GM18861 (cell line): ENCODE measurements around the gene AXL.
"Not testable (repeated sequence)": the region's sequence is repeated elsewhere in the genome, so short reads cannot be mapped to it uniquely, and the experiment has no call there.

ENCODE experiments used
- ATAC-seq: cut with Tn5 transposase; IDR thresholded peaks from one replicate; pipeline ENCODE4 v1.9.1; 2021; ENCODE audit not compliant: unreplicated experiment

AXL gene

GRCh38 chr19:41218615-41219507 lies at the start of gene AXL:
Gene AXL (plus strand): TSS chr19:41219223. CDS start chr19:41219393, 170 bp downstream.
- no peak for ATAC-seq

- no peak for ATAC-seq
These were observed 46.5 kb upstream of the AXL start for GRCh38 chr19:41172297-41173164.

GRCh38 chr19:41174297-41174928 lies 44.6 kb upstream of the AXL start:
- ATAC-seq: no peak

- no peak for ATAC-seq
These were observed 42.9 kb upstream of the AXL start for GRCh38 chr19:41175801-41176777.

- ATAC-seq: not testable (repeated sequence)
These were observed 38.9 kb upstream of the AXL start for GRCh38 chr19:41180173-41180572.

GRCh38 chr19:41186971-41187883 lies 31.8 kb upstream of the AXL start:
- ATAC-seq: no peak

GRCh38 chr19:41187884-41188279 lies 31.1 kb upstream of the AXL start:
- ATAC-seq: no peak

GRCh38 chr19:41189425-41190065 lies 29.5 kb upstream of the AXL start:
- ATAC-seq: no peak

- no peak for ATAC-seq
These were observed 26.2 kb upstream of the AXL start, which contains the start of gene CYP2S1 for GRCh38 chr19:41192574-41193429. Gene CYP2S1 (plus strand): TSS chr19:41193219. CDS start chr19:41193265, 46 bp downstream.

- no peak for ATAC-seq
These were observed 25.4 kb upstream of the AXL start for GRCh38 chr19:41193430-41194156.

- ATAC-seq: no peak
These were observed 24.9 kb upstream of the AXL start for GRCh38 chr19:41194157-41194552.

- ATAC-seq: no peak
These were observed 23.1 kb upstream of the AXL start for GRCh38 chr19:41195675-41196497.

GRCh38 chr19:41198559-41198958 lies 20.5 kb upstream of the AXL start:
- ATAC-seq: no peak

- no peak for ATAC-seq
These were observed 15.7 kb upstream of the AXL start for GRCh38 chr19:41203371-41203770.

- not testable (repeated sequence) for ATAC-seq
These were observed 14.7 kb upstream of the AXL start for GRCh38 chr19:41204338-41204737.

GRCh38 chr19:41205995-41206394 lies 13.0 kb upstream of the AXL start:
- no peak for ATAC-seq
